ENCODE data around the gene ISCU. TPM values are rescaled to one million over a fixed set of nuclear protein-coding genes. Genes with fewer than 3 reads are reported as not detected.
A peak's percentile ranks its signal among the peaks of the same experiment; 100 is the strongest.

The ISCU gene
- total and polyA plus RNA-seq, 9 of the 15 experiments (the other 6 are each of a cell fraction or from before 2014, with no cell fraction given) = 15.9 to 92.5 (median 77.3) TPM

- intact Hi-C loops (cut with micrococcal nuclease) (no loop called here), in situ Hi-C loops (cut with MboI) (no loop called here)
- ChIA-PET CTCF (ENCODE audit: low intra/inter-chr PET ratio) (no interaction called here), POLR2A (interaction anchor here (0.6 kb wide), 1 partner anchor 307 kb away, joined by 3 read pairs; no protein-coding TSS in a partner anchor)
- H3K4me3 ChIP-seq = no peak overlapping the region
- BruUV-seq (replicated peaks) = no TSS peak
- DNase-seq (ENCODE audit: extremely low read depth in 1 of 4, low spot score in 3 of 4) (no peak), ATAC-seq (0 out of 3 replicates have a peak, but pooled peaks have one; percentile 18), FAIRE-seq (no peak)
- H3K9ac ChIP-seq (ENCODE audit: insufficient read depth in 1 of 2, low read depth in 2 of 2, low read length in 2 of 2) = no peak overlapping the region
- H2AFZ ChIP-seq (ENCODE audit: low read depth, low read length) = no peak overlapping the region
- TF ChIP-seq TEAD1 (CRISPR knock-in tag; IDR thresholded peaks at IDR 0.05) (no peak), RNF219 (CRISPR knock-in tag; IDR thresholded peaks at IDR 0.05) (no peak), THRA (IDR thresholded peaks at IDR 0.05) (no peak), MNT (conservative IDR thresholded peaks at IDR 0.05) (no peak), SNIP1 (IDR thresholded peaks at IDR 0.05; ENCODE audit: low read depth) (no peak), NFYB (IDR thresholded peaks at IDR 0.05; ENCODE audit: extremely low read depth, insufficient read length) (no peak), NKRF (IDR thresholded peaks at IDR 0.05; ENCODE audit: borderline replicate concordance) (no peak), NR4A1 (CRISPR knock-in tag; IDR thresholded peaks at IDR 0.05) (no peak), NR4A1 (tag; IDR thresholded peaks at IDR 0.05) (no peak), ILF3 (IDR thresholded peaks at IDR 0.05; ENCODE audit: borderline replicate concordance) (no peak), GTF2A2 (tag; IDR thresholded peaks at IDR 0.05) (no peak)
- peaks cover 0 to 24% of the 10 kb centered on the region in 2 experiments; a peak in 1 of 5 replicates for H3K4me1 ChIP-seq (replicated peaks in 1 of 2; ENCODE audit: control insufficient read depth in 2 of 2, insufficient read depth in 2 of 2, low read length in 2 of 2)
- no peaks in the 10 kb centered on the region for H3K9me1 ChIP-seq (ENCODE audit: control insufficient read depth, insufficient read depth, low read length)
- H3K79me2 ChIP-seq (ENCODE audit: control insufficient read depth, insufficient read depth, low read length) = no peaks in the 10 kb centered on the region
- H3K4me2 ChIP-seq (ENCODE audit: insufficient read depth, low read length) = no peak overlapping the region
- no peak overlapping the region for H3K27ac ChIP-seq (ENCODE audit: extremely low read depth, low read depth, low read length)
- no peaks in the 10 kb centered on the region for H3K9me3 ChIP-seq (replicated peaks; ENCODE audit: control insufficient read depth, insufficient read depth, low read depth, low read length)
- H3K36me3 ChIP-seq (ENCODE audit: control insufficient read depth, insufficient read depth, low read length) = no peaks in the 10 kb centered on the region
- 34% methylated on average over 22 of the region's 22 CpGs for WGBS (ENCODE audit: insufficient coverage, low coverage, missing lambda C conversion rate)
- peaks cover 0 to 21% of the 10 kb centered on the region in 2 experiments; a peak in 2 of 5 replicates for H3K27me3 ChIP-seq (ENCODE audit: control insufficient read depth in 2 of 2, insufficient read depth in 2 of 2, low read length in 2 of 2)
- no peaks in the 10 kb centered on the region for H4K20me1 ChIP-seq (replicated peaks; ENCODE audit: control insufficient read depth, insufficient read depth, low read length)
Measured at GRCh38 chr12:108591267-108591980, 29.0 kb downstream of the ISCU start.
